Omental fat pad (tissue), 4 donors: ENCODE measurements around the gene NAV2. TPM values are rescaled to one million over a fixed set of nuclear protein-coding genes. Genes with fewer than 3 reads are reported as not detected.
A peak's percentile ranks its signal among the peaks of the same experiment; 100 is the strongest.

Experiments used
- ATAC-seq: fragments of 150-250 bp; one replicate; pipeline ENCODE4 v1.9.1; 2016; ENCODE audit warnings: mild to moderate bottlenecking, moderate library complexity; ENCODE audit not compliant: low FRiP score
- DNase-seq: peaks from one replicate; pipeline ENCODE4 v3.0.0-alpha.2; 2019; ENCODE audit warnings: low spot score
- total RNA-seq, 4 donors: library from RNA; depleted of rRNA; stranded (reverse); fragments of >200 nt; gene quantifications; one replicate each; pipeline ENCODE4 v1.1.0, GENCODE V29; 2016
- TF ChIP-seq, protein P1 (sequence below), 3 donors: fragments of 450-650 bp; IDR thresholded peaks; one replicate each; pipeline ENCODE4 v1.5.1; 2016 to 2017; ENCODE audit warnings: antibody characterized with exemption in 3 of 3, mild to moderate bottlenecking in 3 of 3, moderate library complexity in 2 of 3

Gene NAV2
- total RNA-seq, 4 donors from 2014 or later: 6.3 to 41.6 (median 13.0) TPM

DNA sequence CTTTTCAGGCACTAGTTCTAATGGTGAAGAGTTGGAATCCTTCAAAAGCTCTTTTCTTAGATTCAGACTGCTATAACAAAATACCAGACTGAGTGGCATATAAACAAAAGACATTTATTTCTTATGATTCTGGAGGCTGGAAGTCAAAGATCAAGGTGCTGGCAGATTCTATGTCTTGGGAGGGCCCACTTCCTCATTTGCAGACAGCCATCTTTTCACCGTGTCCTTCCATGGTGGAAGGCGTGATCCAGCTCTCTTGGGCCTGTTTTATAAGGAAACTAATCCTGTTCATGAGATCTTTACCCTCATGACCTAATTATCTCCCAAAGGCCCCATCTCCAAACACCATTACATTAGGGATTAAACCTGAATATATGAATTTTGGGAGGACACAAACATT, 124.0 kb downstream of the NAV2 start:
- no peak for DNase-seq
- TF ChIP-seq, protein P1, sequence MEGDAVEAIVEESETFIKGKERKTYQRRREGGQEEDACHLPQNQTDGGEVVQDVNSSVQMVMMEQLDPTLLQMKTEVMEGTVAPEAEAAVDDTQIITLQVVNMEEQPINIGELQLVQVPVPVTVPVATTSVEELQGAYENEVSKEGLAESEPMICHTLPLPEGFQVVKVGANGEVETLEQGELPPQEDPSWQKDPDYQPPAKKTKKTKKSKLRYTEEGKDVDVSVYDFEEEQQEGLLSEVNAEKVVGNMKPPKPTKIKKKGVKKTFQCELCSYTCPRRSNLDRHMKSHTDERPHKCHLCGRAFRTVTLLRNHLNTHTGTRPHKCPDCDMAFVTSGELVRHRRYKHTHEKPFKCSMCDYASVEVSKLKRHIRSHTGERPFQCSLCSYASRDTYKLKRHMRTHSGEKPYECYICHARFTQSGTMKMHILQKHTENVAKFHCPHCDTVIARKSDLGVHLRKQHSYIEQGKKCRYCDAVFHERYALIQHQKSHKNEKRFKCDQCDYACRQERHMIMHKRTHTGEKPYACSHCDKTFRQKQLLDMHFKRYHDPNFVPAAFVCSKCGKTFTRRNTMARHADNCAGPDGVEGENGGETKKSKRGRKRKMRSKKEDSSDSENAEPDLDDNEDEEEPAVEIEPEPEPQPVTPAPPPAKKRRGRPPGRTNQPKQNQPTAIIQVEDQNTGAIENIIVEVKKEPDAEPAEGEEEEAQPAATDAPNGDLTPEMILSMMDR (IDR thresholded peaks at IDR 0.05): no peak
- no peak for ATAC-seq

DNA sequence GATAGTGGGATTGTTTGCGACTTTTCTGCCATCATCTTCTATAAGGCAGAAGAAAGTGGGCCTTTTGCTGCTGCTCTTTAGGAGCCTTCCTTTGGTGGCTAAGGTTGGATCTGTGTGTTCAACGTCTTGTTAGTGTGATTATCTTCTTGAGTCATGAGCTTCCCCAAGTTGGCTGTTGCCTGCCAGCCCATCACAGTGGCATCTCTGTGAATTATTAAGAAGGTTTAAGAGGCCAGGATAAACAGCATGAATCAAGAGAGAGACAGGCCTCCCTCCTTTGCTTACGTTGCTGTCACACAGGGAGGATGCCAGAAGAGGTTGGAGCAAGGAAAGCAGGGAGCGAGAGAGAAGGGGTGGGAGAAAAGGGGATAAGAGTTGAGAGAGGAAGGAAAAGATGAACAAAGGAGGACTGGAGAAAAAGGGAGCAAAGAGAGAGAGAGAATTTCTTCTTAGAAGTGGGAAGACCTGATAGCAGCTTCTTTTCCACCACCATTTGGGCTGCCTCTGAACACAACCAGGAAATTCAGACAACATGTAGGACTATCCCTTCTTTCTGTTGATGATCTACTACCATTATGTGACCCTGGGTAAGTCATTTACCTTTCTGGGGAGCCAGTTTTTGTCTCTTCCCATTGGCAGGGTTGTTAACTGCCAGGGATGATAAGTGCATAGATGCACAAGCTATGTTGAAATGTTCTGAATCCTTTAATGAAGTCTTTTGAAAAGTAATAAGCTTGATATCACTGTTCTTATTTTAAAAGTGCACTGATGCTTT, 126.5 kb downstream of the NAV2 start:
- TF ChIP-seq, protein P1 (IDR thresholded peaks at IDR 0.05): no peak
- ATAC-seq: peak; percentile 66
- DNase-seq: no peak

DNA sequence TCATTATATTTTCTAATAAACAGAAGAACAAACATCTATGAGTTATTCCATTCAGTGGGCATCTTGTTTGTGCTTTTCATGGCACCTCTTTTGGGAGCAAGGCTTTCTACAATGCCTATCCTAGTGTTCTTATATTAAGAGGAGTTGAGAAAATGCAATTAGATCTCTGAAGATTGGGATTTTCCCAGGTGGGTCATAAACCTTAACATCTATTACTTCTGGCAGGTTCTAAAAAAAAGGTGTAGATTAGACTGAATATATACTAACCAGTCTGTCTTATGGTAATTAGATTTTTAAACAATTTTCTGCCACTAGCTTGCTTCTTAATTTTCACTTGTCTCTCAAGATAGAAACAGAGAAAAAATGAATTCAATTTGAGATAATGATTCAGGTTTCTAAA, 128.3 kb downstream of the NAV2 start:
- ATAC-seq (no peak), DNase-seq (no peak)
- TF ChIP-seq, protein P1 (IDR thresholded peaks at IDR 0.05): no peak

DNA sequence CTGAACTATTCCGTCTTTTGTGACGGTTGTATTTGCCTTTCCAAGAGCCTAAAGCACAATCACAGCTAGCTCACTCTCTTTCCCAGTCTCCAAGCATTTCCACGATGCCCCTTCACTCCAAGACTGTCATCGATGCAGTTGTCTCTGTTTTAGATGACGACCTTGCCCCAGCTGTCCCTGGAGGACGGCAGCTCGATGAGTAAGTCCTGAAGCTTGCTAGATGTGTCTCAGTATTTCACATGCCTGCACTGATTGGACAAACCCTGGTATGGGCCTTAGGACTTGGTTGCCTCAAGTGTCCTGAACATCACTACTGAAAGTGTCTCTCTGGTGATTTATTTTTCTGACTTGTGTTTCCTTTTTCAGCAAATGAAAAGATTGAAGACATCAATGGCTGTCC, 129.9 kb downstream of the NAV2 start:
- TF ChIP-seq, protein P1 (IDR thresholded peaks at IDR 0.05): no peak
- no peak for DNase-seq
- ATAC-seq: no peak

DNA sequence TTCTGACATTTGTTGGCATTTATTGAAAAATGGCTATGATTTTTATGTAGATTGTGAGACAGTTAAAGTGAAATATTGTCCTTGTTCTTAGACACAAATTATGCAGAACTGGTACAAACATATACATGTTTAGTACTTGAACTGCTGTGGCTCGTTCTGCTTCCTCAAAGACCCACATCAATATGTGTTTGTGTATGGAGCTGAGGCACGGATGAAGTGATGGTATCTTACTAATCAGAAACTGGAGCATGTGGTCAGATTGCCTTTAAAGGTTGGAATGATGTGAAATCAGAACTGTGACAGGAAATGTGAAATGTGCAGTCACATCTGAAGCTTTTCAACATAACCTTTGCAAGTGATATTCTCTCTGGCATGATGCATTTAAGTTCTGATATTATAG, 130.4 kb downstream of the NAV2 start:
- DNase-seq: no peak
- ATAC-seq: no peak
- TF ChIP-seq, protein P1 (IDR thresholded peaks at IDR 0.05): no peak

DNA sequence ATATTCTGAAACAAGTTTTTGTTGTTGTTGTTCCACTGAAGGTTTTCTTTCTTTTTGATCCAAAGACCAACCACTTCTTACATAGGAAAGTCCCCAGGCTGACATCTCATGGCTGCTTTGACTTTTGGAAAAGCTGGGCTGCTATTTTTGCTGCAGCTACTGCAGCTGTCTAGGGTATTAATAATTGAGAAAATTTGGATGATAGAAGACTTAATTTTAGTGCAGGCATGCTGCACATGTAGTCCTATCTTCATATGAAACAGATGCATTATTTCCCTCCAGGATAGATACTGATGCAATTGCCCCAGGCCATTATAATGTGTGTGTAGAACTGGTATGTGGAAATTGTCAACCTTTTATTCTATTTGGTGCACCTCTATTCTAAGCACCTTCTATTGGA, 131.4 kb downstream of the NAV2 start:
- TF ChIP-seq, protein P1 (IDR thresholded peaks at IDR 0.05): no peak
- DNase-seq (no peak), ATAC-seq (no peak)

DNA sequence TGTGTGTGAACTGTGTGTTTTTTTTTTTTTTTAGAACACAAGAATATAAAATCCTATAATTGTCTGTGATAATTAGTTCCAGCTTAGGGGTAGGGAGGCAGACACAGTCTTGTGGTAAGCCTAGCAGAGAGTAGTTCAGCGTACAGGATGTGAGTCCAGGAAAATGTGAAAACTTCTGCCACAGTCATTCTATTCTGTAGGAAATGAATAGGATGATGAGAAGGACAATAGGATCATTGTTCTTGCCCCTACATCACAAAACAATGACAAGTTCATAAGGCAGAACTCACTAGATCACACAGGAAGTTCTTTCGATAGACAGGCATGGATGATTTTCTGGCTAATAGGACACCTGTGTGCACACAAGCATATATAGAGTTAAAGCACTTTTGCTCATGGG, 132.2 kb downstream of the NAV2 start:
- DNase-seq: no peak
- no peak for ATAC-seq
- TF ChIP-seq, protein P1 (IDR thresholded peaks at IDR 0.05): no peak
